Inflammatory macrophage treated with lipopolysaccharide for 1 hour (primary cell): ENCODE results near the gene PRR36.

Source experiments
- DNase-seq, 2 donors: peaks; one replicate each; pipeline ENCODE4 v3.0.0-alpha.2; 2020 to 2022

The PRR36 gene

GRCh38 chr19:7912697-7913564, 38.7 kb upstream of the PRR36 start:
- no peak for DNase-seq

GRCh38 chr19:7912144-7912696, 38.0 kb upstream of the PRR36 start:
- no peak for DNase-seq

DNA sequence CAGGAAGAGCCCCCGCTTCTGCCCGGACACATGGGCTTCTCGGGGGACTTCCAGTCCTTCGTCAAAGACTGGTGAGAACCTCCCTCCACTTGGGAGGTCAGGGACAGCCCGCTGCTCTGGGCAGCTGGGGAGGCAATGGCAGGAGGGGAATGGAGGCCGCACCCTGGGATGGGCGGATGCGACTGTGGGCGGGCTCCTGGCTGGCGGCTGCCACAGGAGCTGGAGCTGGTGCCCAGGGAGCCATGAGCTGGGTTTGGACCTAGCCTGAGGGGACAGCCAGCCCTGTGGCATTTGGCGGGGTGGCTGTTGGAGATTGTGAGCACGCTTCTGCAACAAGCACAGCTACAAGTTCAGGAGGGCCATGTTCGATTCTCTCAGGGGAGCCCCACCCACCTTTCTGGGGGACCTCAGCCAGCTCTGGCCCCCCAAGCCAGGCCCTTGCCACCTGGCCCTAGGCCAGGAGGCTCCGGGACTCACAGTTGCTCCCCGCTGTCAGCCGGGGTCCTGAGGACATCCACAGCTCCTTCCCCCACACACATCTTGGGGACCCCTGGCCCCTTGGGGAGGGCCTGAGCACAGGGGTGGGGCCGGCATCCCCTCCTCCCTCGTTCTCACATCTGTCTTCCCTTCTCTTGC, 37.4 kb upstream of the PRR36 start:
- DNase-seq = no peak

DNA sequence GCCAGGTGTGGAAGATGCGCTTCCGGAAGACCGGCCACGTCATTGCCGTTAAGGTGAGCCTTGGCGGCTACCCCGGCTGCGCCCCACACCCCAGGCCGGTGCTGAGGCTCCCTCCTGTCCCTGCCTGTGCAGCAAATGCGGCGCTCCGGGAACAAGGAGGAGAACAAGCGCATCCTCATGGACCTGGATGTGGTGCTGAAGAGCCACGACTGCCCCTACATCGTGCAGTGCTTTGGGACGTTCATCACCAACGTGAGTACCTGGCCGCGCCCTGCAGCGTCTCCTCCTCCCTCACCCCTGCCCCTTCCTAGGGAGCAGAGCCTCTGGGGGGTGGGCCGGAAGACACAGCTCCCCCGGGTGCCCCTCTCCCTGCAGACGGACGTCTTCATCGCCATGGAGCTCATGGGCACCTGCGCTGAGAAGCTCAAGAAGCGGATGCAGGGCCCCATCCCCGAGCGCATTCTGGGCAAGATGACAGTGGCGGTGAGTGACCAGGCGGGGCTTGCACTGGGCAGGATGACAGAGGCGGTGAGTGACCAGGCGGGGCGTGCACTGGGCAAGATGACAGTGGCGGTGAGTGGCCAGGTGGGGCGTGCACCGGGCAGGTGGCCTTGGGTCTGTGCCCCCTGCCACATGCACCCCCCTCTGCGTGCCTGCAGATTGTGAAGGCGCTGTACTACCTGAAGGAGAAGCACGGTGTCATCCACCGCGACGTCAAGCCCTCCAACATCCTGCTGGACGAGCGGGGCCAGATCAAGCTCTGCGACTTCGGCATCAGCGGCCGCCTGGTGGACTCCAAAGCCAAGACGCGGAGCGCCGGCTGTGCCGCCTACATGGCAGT, 36.4 kb upstream of the PRR36 start:
- DNase-seq = no peak

DNA sequence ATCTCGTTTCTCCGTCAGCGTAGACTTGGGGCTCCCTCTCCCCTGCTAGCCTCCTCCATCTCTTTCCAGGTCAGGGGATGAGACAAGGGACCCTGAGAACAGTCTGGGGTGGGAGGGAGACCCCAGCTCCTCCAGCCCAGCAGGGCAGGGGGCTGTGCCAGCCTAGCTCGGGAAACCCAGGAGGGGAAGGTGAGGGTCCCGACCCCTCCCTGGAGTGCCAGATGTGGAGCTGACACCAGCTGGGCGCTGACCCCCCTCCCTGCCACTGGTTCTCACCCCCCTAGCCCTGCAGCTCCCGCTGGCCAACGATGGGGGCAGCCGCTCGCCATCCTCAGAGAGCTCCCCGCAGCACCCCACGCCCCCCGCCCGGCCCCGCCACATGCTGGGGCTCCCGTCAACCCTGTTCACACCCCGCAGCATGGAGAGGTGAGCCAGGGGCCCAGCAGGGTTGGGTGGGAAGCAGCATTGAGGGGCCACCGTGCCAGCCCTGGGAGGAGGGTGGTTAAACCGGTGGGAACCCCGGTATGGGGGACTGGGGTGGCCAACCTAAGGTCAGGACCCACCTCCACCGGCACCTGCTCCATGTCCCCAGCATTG, 35.4 kb upstream of the PRR36 start:
- DNase-seq = no peak

GRCh38 chr19:7908742-7909461, 34.7 kb upstream of the PRR36 start:
- DNase-seq = no peak

GRCh38 chr19:7908078-7908699, 34.0 kb upstream of the PRR36 start:
- no peak for DNase-seq

GRCh38 chr19:7907544-7907943, 33.4 kb upstream of the PRR36 start:
- no peak for DNase-seq

GRCh38 chr19:7907122-7907521, 32.9 kb upstream of the PRR36 start:
- DNase-seq = no peak

DNA sequence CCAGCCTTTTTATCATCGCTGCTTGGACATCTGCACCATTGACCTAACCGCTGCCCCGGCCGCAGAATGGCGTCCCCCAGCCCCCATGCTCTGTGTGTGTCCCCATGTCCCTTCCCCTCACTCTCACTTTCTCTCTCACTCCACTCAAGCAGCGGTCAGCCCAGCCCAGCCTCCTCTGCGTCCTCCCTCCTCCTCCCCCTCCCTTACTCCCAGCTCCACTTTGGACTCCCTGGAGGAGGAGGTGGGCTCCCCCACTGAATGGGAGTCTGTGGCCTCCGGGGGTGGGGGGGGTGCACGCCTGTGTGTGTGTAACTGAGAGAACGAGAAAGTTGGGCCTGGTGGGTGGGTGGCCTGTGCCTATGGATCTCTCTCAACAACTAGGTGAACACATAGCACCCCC, 31.7 kb upstream of the PRR36 start:
- DNase-seq = no peak

DNA sequence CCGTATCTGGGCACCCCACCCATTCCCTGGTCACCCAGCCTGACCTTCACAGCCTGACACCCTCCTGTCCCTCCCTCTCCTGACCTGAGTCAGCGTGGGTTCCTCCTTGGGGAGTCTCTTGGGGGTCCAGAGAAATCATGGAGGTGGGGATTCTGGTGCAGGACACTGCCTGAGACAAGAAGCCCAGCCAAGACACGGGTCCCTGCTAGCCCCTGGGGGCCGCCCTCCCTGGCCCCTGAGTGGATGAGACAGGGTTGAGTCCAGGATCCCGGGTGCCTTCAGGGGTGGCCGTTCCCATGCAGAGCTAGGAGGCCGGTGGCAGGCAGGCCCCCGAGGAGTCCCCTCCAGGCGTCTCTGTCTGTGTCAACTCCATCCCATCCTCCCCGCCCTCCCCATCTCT, 31.1 kb upstream of the PRR36 start:
- no peak for DNase-seq

GRCh38 chr19:7904074-7905020, 30.2 kb upstream of the PRR36 start:
- peak; percentile 32 to 54 for DNase-seq

- peak; percentile 98 to 100 for DNase-seq
Observed at GRCh38 chr19:7903244-7904073, 29.3 kb upstream of the PRR36 start, which contains the start of gene MAP2K7. MAP2K7 (plus strand) TSS chr19:7903877; CDS start chr19:7903945, 68 bp downstream.

DNA sequence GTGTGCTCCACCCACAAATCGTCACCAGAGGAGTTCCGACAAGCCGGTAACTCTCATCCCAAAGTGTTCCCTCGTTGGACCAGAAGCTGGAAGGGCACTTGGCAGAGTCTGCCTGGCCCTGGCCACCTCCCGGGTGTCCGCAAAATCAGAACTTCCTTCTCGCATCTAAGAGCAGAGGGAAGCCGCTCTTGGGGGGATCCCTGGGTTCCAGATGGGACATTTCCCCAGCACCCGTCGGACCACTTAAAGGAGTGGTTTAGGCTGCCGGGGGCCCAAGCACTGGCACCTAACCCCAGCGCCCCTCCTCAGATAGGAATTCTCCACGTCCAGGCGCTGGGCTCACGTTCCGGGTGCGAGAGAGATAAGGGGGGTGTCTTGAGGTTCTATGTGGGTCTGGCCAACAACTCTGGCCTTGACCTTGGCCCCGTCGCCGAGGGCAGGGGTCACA, 28.6 kb upstream of the PRR36 start:
- no peak for DNase-seq

GRCh38 chr19:7901337-7901736, 27.1 kb upstream of the PRR36 start:
- no peak for DNase-seq

DNA sequence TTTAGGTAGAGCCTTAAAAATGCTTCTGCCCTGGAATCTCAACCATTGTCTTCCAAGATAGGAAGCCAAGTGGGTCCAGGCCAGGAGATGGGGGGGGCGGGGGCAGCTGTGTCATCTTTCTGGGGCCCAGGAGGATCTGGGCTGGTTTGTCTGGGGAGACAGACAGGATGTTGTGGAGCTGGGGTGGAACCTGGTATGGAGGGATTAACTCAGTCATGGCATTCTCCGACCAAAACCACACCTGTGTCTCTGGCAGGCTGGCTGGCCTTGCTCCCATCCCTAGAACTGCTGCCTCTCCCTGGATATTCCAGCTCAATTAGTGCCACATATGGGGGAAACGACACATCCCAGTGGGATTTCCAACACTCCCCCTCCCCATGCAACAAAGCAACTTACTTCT, 26.7 kb upstream of the PRR36 start:
- no peak for DNase-seq

- DNase-seq = no peak
Observed at GRCh38 chr19:7900401-7900870, 26.2 kb upstream of the PRR36 start.

DNA sequence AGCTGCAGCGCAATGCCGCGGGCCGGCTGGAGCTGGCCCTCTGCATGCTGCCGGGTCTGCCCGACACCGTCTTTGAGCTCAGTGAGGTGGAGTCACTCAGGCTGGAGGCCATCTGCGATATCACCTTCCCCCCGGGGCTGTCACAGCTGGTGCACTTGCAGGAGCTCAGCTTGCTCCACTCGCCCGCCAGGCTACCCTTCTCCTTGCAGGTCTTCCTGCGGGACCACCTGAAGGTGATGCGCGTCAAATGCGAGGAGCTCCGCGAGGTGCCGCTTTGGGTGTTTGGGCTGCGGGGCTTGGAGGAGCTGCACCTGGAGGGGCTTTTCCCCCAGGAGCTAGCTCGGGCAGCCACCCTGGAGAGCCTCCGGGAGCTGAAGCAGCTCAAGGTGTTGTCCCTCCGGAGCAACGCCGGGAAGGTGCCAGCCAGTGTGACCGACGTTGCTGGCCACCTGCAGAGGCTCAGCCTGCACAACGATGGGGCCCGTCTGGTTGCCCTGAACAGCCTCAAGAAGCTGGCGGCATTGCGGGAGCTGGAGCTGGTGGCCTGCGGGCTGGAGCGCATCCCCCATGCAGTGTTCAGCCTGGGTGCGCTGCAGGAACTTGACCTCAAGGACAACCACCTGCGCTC, 25.7 kb upstream of the PRR36 start:
- no peak for DNase-seq

DNA sequence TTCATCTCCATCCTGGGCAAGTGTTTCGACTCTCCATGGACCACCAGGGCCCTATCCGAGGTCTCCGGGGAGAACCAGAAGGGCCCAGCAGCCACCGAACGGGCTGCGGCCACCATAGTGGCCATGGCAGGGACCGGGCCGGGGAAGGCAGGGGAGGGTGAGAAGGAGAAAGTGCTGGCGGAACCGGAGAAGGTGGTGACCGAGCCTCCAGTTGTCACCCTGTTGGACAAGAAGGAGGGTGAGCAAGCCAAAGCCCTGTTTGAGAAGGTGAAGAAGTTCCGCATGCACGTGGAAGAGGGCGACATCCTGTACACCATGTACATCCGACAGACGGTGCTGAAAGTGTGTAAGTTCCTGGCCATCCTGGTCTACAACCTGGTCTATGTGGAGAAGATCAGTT, 24.8 kb upstream of the PRR36 start:
- DNase-seq = no peak
